SK-N-SH treated with all-trans-retinoic acid at 6 μM for 48 hours (cell line): Measurements from ENCODE around the gene ACBD6.

Experiments
- ATAC-seq: fragments of 200-7000 bp; cut with Tn5 transposase; 3 replicates; pipeline ENCODE4 v1.9.1; 2020; ENCODE audit warnings: mild to moderate bottlenecking, moderate library complexity
- ARNTL ChIP-seq: fragments of 450-650 bp; formaldehyde crosslinking; IDR thresholded peaks from 2 replicates; pipeline ENCODE4 v1.5.0; 2020; ENCODE audit warnings: low read depth, mild to moderate bottlenecking, moderate library complexity, borderline replicate concordance
- BACH2 ChIP-seq: fragments of 250-450 bp; sonication (Bioruptor Pico); IDR thresholded peaks from 2 replicates; pipeline ENCODE4 v1.9.0; 2021; ENCODE audit warnings: mild to moderate bottlenecking, borderline replicate concordance
- CSDC2 ChIP-seq: fragments of 250-450 bp; sonication (Bioruptor Pico); IDR thresholded peaks from 2 replicates; pipeline ENCODE4 v1.5.0; 2020; ENCODE audit warnings: mild to moderate bottlenecking, moderate library complexity
- ESRRG ChIP-seq: fragments of 250-450 bp; sonication (Bioruptor Pico); IDR thresholded peaks from 2 replicates; pipeline ENCODE4 v1.6.1; 2021; ENCODE audit warnings: mild to moderate bottlenecking
- GLIS3 ChIP-seq: fragments of 250-450 bp; sonication (Bioruptor Pico); IDR thresholded peaks from 2 replicates; pipeline ENCODE4 v1.5.0; 2020; ENCODE audit warnings: mild to moderate bottlenecking, moderate library complexity
- ISL1 ChIP-seq: fragments of 250-450 bp; sonication (Bioruptor Pico); IDR thresholded peaks from 2 replicates; pipeline ENCODE4 v2.1.2; 2022; ENCODE audit warnings: mild to moderate bottlenecking, moderate library complexity
- OSR1 ChIP-seq: fragments of 250-450 bp; sonication (Bioruptor Pico); IDR thresholded peaks from 2 replicates; pipeline ENCODE4 v1.8.0; 2022; ENCODE audit warnings: moderate library complexity, mild to moderate bottlenecking, inconsistent platforms
- PATZ1 ChIP-seq: fragments of 250-450 bp; sonication (Bioruptor Pico); IDR thresholded peaks from 2 replicates; pipeline ENCODE4 v1.8.0; 2020; ENCODE audit warnings: mild to moderate bottlenecking, moderate library complexity, borderline replicate concordance
- POU6F1 ChIP-seq: fragments of 250-450 bp; sonication (Bioruptor Pico); IDR thresholded peaks from 2 replicates; pipeline ENCODE4 v1.8.0; 2021; ENCODE audit warnings: low read depth, mild to moderate bottlenecking, moderate library complexity, borderline replicate concordance
- PPARA ChIP-seq: fragments of 250-450 bp; sonication (Bioruptor Pico); IDR thresholded peaks from 2 replicates; pipeline ENCODE4 v1.5.0; 2020; ENCODE audit warnings: mild to moderate bottlenecking, borderline replicate concordance
- RARB ChIP-seq: fragments of 250-450 bp; sonication (Bioruptor Pico); IDR thresholded peaks from 2 replicates; pipeline ENCODE4 v1.8.0; 2021; ENCODE audit warnings: mild to moderate bottlenecking, moderate library complexity
- SNAI2 ChIP-seq: fragments of 250-450 bp; sonication (Bioruptor Pico); IDR thresholded peaks from 2 replicates; pipeline ENCODE4 v1.5.0; 2020; ENCODE audit warnings: mild to moderate bottlenecking, moderate library complexity
- TCF4 ChIP-seq: fragments of 250-450 bp; sonication (Bioruptor Pico); IDR thresholded peaks from 2 replicates; pipeline ENCODE4 v1.8.0; 2021; ENCODE audit warnings: mild to moderate bottlenecking, moderate library complexity, borderline replicate concordance
- TOX ChIP-seq: fragments of 250-450 bp; sonication (Bioruptor Pico); IDR thresholded peaks from 2 replicates; pipeline ENCODE4 v1.8.0; 2021; ENCODE audit warnings: mild to moderate bottlenecking, moderate library complexity, borderline replicate concordance
- ZFP3 ChIP-seq: fragments of 250-450 bp; sonication (Bioruptor Pico); IDR thresholded peaks from 2 replicates; pipeline ENCODE4 v1.5.0; 2020; ENCODE audit warnings: mild to moderate bottlenecking, moderate library complexity
- ZFP30 ChIP-seq: fragments of 450-650 bp; formaldehyde crosslinking; IDR thresholded peaks from 2 replicates; pipeline ENCODE4 v1.5.0; 2022; ENCODE audit warnings: mild to moderate bottlenecking, moderate library complexity
- ZNF565 ChIP-seq: fragments of 450-650 bp; formaldehyde crosslinking; conservative IDR thresholded peaks from 2 replicates; pipeline ENCODE4 v1.5.0; 2020; ENCODE audit warnings: low read depth, mild to moderate bottlenecking, moderate library complexity
- ZNF70 ChIP-seq: fragments of 450-650 bp; formaldehyde crosslinking; IDR thresholded peaks from 2 replicates; pipeline ENCODE4 v1.5.0; 2020; ENCODE audit warnings: mild to moderate bottlenecking, moderate library complexity
- ZNF8 ChIP-seq: fragments of 450-650 bp; formaldehyde crosslinking; IDR thresholded peaks from 2 replicates; pipeline ENCODE4 v1.5.0; 2020; ENCODE audit warnings: mild to moderate bottlenecking, moderate library complexity
- TF ChIP-seq, protein P1 (sequence below): fragments of 250-450 bp; sonication (Bioruptor Pico); IDR thresholded peaks from 2 replicates; pipeline ENCODE4 v1.5.0; 2020; ENCODE audit warnings: mild to moderate bottlenecking, moderate library complexity
- TF ChIP-seq, protein P2 (sequence below): fragments of 250-450 bp; sonication (Bioruptor Pico); IDR thresholded peaks from 2 replicates; pipeline ENCODE4 v1.5.1; 2020; ENCODE audit warnings: low read depth, mild to moderate bottlenecking, moderate library complexity
- TF ChIP-seq, protein P3 (sequence below): fragments of 250-450 bp; sonication (Bioruptor Pico); IDR thresholded peaks from 2 replicates; pipeline ENCODE4 v1.5.1; 2021; ENCODE audit warnings: mild to moderate bottlenecking, moderate library complexity

Gene ACBD6

DNA sequence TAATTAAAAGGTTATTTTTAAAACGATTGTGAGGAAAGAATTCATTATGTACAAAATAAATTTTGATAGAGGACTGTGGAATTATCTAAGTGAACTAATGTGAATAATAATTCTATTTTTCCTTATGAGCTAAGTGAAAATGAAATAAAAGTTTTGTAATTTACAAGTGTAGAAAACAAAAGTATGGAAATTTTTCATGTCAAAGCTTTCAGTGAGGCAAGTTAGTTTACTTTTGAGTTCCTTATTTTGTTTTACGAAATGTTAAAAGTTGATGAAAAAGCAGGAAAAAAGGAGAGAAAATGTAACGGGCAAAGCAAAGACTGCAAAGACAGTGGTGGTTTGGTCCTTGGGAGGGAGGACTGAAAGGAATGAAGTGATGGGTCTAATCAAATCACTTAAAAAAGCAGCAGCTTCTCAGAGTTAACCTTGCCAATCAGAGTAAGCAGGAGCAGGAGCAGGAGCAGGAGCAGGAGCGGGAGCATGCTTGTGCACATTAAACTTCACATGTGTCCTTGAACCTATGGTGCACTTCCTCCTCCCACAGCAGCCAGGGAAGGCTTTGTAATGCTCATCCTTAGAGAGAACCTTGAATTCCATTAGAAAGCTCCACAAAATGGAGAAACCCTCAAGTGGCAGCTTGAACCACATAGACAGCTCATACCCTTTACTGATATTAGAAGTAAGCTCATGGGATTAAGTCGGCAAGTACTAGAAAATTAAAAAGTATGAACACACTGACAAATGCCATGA lies 139.0 kb downstream of the ACBD6 start (continued):
- TF ChIP-seq, protein P1, sequence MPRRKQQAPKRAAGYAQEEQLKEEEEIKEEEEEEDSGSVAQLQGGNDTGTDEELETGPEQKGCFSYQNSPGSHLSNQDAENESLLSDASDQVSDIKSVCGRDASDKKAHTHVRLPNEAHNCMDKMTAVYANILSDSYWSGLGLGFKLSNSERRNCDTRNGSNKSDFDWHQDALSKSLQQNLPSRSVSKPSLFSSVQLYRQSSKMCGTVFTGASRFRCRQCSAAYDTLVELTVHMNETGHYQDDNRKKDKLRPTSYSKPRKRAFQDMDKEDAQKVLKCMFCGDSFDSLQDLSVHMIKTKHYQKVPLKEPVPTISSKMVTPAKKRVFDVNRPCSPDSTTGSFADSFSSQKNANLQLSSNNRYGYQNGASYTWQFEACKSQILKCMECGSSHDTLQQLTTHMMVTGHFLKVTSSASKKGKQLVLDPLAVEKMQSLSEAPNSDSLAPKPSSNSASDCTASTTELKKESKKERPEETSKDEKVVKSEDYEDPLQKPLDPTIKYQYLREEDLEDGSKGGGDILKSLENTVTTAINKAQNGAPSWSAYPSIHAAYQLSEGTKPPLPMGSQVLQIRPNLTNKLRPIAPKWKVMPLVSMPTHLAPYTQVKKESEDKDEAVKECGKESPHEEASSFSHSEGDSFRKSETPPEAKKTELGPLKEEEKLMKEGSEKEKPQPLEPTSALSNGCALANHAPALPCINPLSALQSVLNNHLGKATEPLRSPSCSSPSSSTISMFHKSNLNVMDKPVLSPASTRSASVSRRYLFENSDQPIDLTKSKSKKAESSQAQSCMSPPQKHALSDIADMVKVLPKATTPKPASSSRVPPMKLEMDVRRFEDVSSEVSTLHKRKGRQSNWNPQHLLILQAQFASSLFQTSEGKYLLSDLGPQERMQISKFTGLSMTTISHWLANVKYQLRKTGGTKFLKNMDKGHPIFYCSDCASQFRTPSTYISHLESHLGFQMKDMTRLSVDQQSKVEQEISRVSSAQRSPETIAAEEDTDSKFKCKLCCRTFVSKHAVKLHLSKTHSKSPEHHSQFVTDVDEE (CRISPR knock-in tag): no peak
- no peak for TF ChIP-seq TOX (CRISPR knock-in tag)

DNA sequence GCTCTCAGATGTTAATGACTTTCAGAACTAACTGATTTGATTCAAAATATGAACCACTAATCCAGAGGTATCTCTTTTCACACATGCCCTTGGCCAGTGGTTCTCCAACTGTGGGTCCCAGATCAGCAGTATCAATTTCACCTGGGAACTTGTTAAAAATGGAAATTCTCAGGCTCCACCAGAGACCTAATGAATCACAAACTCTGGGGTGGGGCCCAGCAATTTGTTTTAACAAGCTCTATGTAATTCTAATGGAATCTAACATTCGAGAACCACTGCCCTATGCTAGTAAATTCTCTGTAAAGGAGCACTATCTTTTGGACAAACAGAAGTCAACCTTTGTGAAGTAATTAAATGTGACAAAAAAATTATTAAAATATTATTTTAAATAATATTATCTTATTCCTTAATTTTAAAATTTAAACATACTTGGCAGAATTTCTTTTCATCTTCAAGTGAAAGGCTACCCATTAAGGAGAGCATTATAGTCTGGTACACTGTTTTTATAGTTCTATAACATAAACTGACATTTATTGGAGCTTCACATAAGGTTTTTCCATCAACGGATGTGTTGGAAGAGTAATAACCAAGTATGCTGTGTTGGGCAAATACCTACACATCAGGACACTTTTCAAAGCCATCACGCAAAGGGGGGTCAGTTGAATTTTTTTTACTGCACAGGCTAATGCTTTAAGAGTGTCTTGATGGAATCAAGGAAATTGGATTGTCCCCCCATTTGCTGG lies 141.9 kb downstream of the ACBD6 start:
- ATAC-seq: no peak
- TF ChIP-seq ZNF70 (no peak), ZFP30 (CRISPR knock-in tag) (no peak), OSR1 (no peak), ZNF565 (no peak), ESRRG (CRISPR knock-in tag) (no peak), ISL1 (CRISPR knock-in tag) (no peak), ZNF8 (no peak), POU6F1 (no peak), SNAI2 (CRISPR knock-in tag) (no peak)
- TF ChIP-seq, protein P2, sequence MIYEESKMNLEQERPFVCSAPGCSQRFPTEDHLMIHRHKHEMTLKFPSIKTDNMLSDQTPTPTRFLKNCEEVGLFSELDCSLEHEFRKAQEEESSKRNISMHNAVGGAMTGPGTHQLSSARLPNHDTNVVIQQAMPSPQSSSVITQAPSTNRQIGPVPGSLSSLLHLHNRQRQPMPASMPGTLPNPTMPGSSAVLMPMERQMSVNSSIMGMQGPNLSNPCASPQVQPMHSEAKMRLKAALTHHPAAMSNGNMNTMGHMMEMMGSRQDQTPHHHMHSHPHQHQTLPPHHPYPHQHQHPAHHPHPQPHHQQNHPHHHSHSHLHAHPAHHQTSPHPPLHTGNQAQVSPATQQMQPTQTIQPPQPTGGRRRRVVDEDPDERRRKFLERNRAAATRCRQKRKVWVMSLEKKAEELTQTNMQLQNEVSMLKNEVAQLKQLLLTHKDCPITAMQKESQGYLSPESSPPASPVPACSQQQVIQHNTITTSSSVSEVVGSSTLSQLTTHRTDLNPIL (CRISPR knock-in tag): no peak

DNA sequence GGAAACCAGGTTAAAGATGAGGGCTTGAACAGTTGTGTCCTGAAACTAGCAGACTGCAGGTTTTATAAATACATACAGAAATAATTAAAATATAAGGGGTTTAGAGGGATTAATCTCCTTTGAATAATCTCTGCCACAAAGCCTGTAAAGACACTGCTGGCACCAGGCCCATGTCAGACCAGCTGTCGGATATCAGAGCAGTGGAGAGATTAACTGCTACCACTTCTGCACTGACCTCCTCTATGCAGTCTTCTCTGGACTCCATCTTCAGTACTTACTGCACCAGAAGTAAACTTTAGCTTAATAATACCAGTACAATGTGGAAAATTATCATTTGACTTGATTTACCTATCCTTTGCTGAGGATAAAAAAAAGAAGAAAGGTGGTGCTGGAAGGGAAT lies 143.7 kb downstream of the ACBD6 start:
- peak; percentile 72 for ATAC-seq
- TF ChIP-seq ZNF8 (no peak), ISL1 (CRISPR knock-in tag) (no peak), PATZ1 (no peak), CSDC2 (CRISPR knock-in tag) (no peak), RARB (CRISPR knock-in tag) (no peak), ESRRG (CRISPR knock-in tag) (no peak), PPARA (CRISPR knock-in tag) (no peak), TOX (CRISPR knock-in tag) (no peak), GLIS3 (CRISPR knock-in tag) (no peak), ARNTL (CRISPR knock-in tag) (no peak), BACH2 (CRISPR knock-in tag) (no peak), POU6F1 (no peak), OSR1 (no peak), ZFP3 (CRISPR knock-in tag) (no peak), SNAI2 (CRISPR knock-in tag) (no peak), TCF4 (CRISPR knock-in tag) (no peak)
- TF ChIP-seq, protein P3, sequence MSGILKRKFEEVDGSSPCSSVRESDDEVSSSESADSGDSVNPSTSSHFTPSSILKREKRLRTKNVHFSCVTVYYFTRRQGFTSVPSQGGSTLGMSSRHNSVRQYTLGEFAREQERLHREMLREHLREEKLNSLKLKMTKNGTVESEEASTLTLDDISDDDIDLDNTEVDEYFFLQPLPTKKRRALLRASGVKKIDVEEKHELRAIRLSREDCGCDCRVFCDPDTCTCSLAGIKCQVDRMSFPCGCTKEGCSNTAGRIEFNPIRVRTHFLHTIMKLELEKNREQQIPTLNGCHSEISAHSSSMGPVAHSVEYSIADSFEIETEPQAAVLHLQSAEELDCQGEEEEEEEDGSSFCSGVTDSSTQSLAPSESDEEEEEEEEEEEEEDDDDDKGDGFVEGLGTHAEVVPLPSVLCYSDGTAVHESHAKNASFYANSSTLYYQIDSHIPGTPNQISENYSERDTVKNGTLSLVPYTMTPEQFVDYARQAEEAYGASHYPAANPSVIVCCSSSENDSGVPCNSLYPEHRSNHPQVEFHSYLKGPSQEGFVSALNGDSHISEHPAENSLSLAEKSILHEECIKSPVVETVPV (CRISPR knock-in tag): no peak
